CD4-positive, alpha-beta T cell treated with Interferon alpha-2 for 1 hour (primary cell): ENCODE measurements around the gene POU2F1.

Experiments used
- DNase-seq, 2 donors: peaks; one replicate each; pipeline ENCODE4 v3.0.0-alpha.2; 2020 to 2022

Gene POU2F1

GRCh38 chr1:167220537-167221125, at the start of gene POU2F1:
Gene POU2F1 (plus strand): TSS chr1:167220886. CDS start chr1:167220898, 12 bp downstream.
- peak; percentile 99 for DNase-seq

GRCh38 chr1:167171286-167171929, 49.3 kb upstream of the POU2F1 start:
- DNase-seq, result no peak

GRCh38 chr1:167173516-167174184, 47.0 kb upstream of the POU2F1 start:
- DNase-seq, result no peak

GRCh38 chr1:167175901-167176300, 44.8 kb upstream of the POU2F1 start:
- no peak for DNase-seq

GRCh38 chr1:167178831-167179230, 41.9 kb upstream of the POU2F1 start:
- DNase-seq, result no peak

- no peak for DNase-seq
These were observed 37.9 kb upstream of the POU2F1 start for GRCh38 chr1:167182571-167183320.

GRCh38 chr1:167184081-167184480, 36.6 kb upstream of the POU2F1 start:
- no peak for DNase-seq

- DNase-seq, result no peak
These were observed 35.6 kb upstream of the POU2F1 start for GRCh38 chr1:167185062-167185461.

- no peak for DNase-seq
These were observed 34.6 kb upstream of the POU2F1 start for GRCh38 chr1:167185974-167186657.

GRCh38 chr1:167186771-167187170, 33.9 kb upstream of the POU2F1 start:
- DNase-seq, result no peak

GRCh38 chr1:167190747-167191237, 29.9 kb upstream of the POU2F1 start:
- no peak for DNase-seq

- no peak for DNase-seq
These were observed 28.7 kb upstream of the POU2F1 start for GRCh38 chr1:167191958-167192357.

GRCh38 chr1:167194182-167194581, 26.5 kb upstream of the POU2F1 start:
- no peak for DNase-seq

GRCh38 chr1:167196166-167196565, 24.5 kb upstream of the POU2F1 start:
- DNase-seq, result no peak

GRCh38 chr1:167197236-167197635, 23.4 kb upstream of the POU2F1 start:
- DNase-seq, result no peak

- no peak for DNase-seq
These were observed 23.0 kb upstream of the POU2F1 start for GRCh38 chr1:167197692-167198091.

GRCh38 chr1:167198518-167199133, 22.1 kb upstream of the POU2F1 start:
- DNase-seq, result no peak

GRCh38 chr1:167199656-167200055, 21.0 kb upstream of the POU2F1 start:
- DNase-seq, result no peak

- no peak for DNase-seq
These were observed 20.4 kb upstream of the POU2F1 start for GRCh38 chr1:167200272-167200671.

- DNase-seq, result no peak
These were observed 19.9 kb upstream of the POU2F1 start for GRCh38 chr1:167200749-167201148.

GRCh38 chr1:167202049-167202448, 18.6 kb upstream of the POU2F1 start:
- no peak for DNase-seq
